ENCODE results near the gene COL19A1.

GRCh38 chr6:69933239-69933638, 66.9 kb downstream of the COL19A1 start:
- TF ChIP-seq CTCF (IDR thresholded peaks at IDR 0.05) (no peak), POLR2A (IDR thresholded peaks at IDR 0.05) (no peak)
